HepG2 (cell line): ENCODE measurements around the gene MYO10.

Experiments used
- EP300 ChIP-seq, 3 experiments: sonication (generic) in 1 of 3; formaldehyde crosslinking in 1 of 3; IDR thresholded peaks; 2 replicates each; pipeline versions ENCODE4 v1.5.1 to v1.6.1; 2011 to 2020; ENCODE audit warnings: low read depth in 2 of 3, low read length in 2 of 3, borderline replicate concordance in 1 of 3, improper control_type of control experiment in 1 of 3, mild to moderate bottlenecking in 1 of 3, missing genetic modification reagents in 1 of 3, moderate library complexity in 1 of 3
- POLR2A ChIP-seq, 2 experiments: IDR thresholded peaks; 2 replicates each; pipeline ENCODE4 v1.6.1; 2011; ENCODE audit warnings: low read depth in 2 of 2, low read length in 2 of 2, mild to moderate bottlenecking in 1 of 2, moderate library complexity in 1 of 2; ENCODE audit not compliant: insufficient read depth in 1 of 2
- POLR2AphosphoS2 ChIP-seq: IDR thresholded peaks from 2 replicates; pipeline ENCODE4 v1.6.1; 2011; ENCODE audit warnings: low read depth, low read length, improper control_type of control experiment
- YY1 ChIP-seq: IDR thresholded peaks from 2 replicates; pipeline ENCODE4 v1.6.1; 2011; ENCODE audit warnings: low read length, low read depth, moderate library complexity, mild to moderate bottlenecking; ENCODE audit not compliant: insufficient read depth, insufficient replicate concordance
- ZNF101 ChIP-seq: sonication (generic); formaldehyde crosslinking; IDR thresholded peaks from 2 replicates; pipeline ENCODE4 v1.4.0; 2020; ENCODE audit warnings: mild to moderate bottlenecking, low read depth, missing genetic modification reagents, borderline replicate concordance

- TF ChIP-seq POLR2A (IDR thresholded peaks at IDR 0.05; ENCODE audit: insufficient read depth in 1 of 2, low read depth in 2 of 2, low read length in 2 of 2) (no peak), YY1 (no peak), EP300 (IDR thresholded peaks at IDR 0.05; ENCODE audit: low read depth in 2 of 2, low read length in 2 of 2) (no peak), EP300 (CRISPR knock-in tag; IDR thresholded peaks at IDR 0.05; ENCODE audit: borderline replicate concordance) (no peak), ZNF101 (no peak), POLR2AphosphoS2 (no peak)
Measured at GRCh38 chr5:16693879-16694278, 242.2 kb downstream of the MYO10 start.
